ENCODE measurements around the gene SDR9C7.

SDR9C7 gene

GRCh38 chr12:56877195-56878009, 56.8 kb downstream of the SDR9C7 start:
- no peak for DNase-seq (ENCODE audit: low read depth)

- DNase-seq (ENCODE audit: low read depth): no peak
These were observed 59.4 kb downstream of the SDR9C7 start for GRCh38 chr12:56874821-56875220.

GRCh38 chr12:56873382-56873781, 60.8 kb downstream of the SDR9C7 start:
- no peak for DNase-seq (ENCODE audit: low read depth)
